HFFc6 (cell line): ENCODE data around the gene RIMKLA. TPM values are rescaled to one million over a fixed set of nuclear protein-coding genes. Genes with fewer than 3 reads are reported as not detected.

ENCODE experiments used
- DNase-seq: peaks from one replicate; pipeline ENCODE4 v3.0.0-alpha.2; 2018
- H3K27ac Mint-ChIP-seq: 2 replicates; pipeline ENCODE4 v1.8.0; 2020; ENCODE audit warnings: mild to moderate bottlenecking, mixed read lengths
- H3K27me3 Mint-ChIP-seq: 2 replicates; pipeline ENCODE4 v1.8.0; 2021; ENCODE audit warnings: mild to moderate bottlenecking, moderate library complexity, mixed read lengths; ENCODE audit not compliant: insufficient read depth
- H3K36me3 Mint-ChIP-seq: 2 replicates; pipeline ENCODE4 v1.8.0; 2021; ENCODE audit warnings: low read depth, mixed read lengths
- H3K4me1 Mint-ChIP-seq: 2 replicates; pipeline ENCODE4 v1.8.0; 2020; ENCODE audit warnings: low read depth, mixed read lengths
- H3K4me3 Mint-ChIP-seq: 2 replicates; pipeline ENCODE4 v1.8.0; 2020; ENCODE audit warnings: mild to moderate bottlenecking, moderate library complexity, mixed read lengths
- H3K9me3 Mint-ChIP-seq: 2 replicates; pipeline ENCODE4 v1.8.0; 2020; ENCODE audit warnings: mild to moderate bottlenecking, mixed read lengths
- total RNA-seq, 6 experiments: library from RNA; stranded (reverse); fragmentation: NEBNext Ultra II Directional; extraction: Animal tissue kit (Norgen Biotek cat#: 25700); gene quantifications; 2 replicates in 1 of 6; 3 replicates in 5 of 6; pipeline ENCODE4 v1.2.3, GENCODE V29; 2021
- TF ChIP-seq, protein P1 (sequence below): fragments of 200-600 bp; sonication (generic); IDR thresholded peaks from 2 replicates; pipeline ENCODE4 v1.5.0; 2021; ENCODE audit warnings: antibody characterized with exemption, mild to moderate bottlenecking

Gene RIMKLA
- total RNA-seq, 6 experiments from 2014 or later = not detected

DNA sequence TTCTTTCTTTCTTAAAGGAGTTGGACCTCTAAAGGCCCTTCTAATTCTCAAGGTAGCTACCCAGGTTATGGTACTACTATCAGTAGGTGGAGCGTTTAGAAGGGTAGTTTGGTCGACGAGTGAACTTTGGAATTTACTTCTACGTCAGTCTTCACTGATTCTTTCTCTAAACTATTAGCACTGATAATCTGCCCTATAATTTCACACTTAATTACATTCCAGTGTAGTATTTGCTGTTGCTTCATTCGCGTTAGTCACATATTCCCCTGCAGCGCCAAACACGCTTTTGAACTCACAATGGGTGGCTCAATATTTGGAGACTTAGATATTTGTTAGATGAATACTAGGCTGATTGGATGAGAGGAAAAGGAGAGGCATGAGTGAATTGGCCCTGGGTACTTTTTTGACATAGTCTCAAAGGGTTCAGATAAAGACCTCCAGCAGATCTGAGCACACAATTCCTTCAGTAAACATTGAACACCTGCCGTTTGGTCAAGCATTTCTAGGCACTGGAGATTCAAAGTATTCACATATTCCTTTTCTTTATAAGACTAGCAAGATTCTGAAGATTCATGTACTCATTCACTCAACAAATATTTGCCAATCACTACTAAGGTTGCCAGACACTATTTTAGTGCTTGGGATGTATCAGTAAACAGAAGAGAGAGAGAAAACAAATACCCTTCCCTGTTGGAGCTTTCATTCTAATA lies 44.6 kb upstream of the RIMKLA start:
- H3K27ac Mint-ChIP-seq = peak overlapping the region; percentile 81
- peak; percentile 44 for DNase-seq

GRCh38 chr1:42336978-42337377 lies 43.6 kb upstream of the RIMKLA start:
- no peaks in the 10 kb centered on the region for H3K36me3 Mint-ChIP-seq
- DNase-seq = no peak
- TF ChIP-seq, protein P1, sequence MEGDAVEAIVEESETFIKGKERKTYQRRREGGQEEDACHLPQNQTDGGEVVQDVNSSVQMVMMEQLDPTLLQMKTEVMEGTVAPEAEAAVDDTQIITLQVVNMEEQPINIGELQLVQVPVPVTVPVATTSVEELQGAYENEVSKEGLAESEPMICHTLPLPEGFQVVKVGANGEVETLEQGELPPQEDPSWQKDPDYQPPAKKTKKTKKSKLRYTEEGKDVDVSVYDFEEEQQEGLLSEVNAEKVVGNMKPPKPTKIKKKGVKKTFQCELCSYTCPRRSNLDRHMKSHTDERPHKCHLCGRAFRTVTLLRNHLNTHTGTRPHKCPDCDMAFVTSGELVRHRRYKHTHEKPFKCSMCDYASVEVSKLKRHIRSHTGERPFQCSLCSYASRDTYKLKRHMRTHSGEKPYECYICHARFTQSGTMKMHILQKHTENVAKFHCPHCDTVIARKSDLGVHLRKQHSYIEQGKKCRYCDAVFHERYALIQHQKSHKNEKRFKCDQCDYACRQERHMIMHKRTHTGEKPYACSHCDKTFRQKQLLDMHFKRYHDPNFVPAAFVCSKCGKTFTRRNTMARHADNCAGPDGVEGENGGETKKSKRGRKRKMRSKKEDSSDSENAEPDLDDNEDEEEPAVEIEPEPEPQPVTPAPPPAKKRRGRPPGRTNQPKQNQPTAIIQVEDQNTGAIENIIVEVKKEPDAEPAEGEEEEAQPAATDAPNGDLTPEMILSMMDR = no peak
- H3K27me3 Mint-ChIP-seq = no peaks in the 10 kb centered on the region
- no peak overlapping the region for H3K4me3 Mint-ChIP-seq
- no peaks in the 10 kb centered on the region for H3K9me3 Mint-ChIP-seq
- H3K27ac Mint-ChIP-seq = no peak overlapping the region
- peaks cover 37% of the 10 kb centered on the region for H3K4me1 Mint-ChIP-seq

More for the DNA sequence above, 44.6 kb upstream of the RIMKLA start:
- peak overlapping the region; percentile 91 for H3K4me3 Mint-ChIP-seq
- no peaks in the 10 kb centered on the region for H3K36me3 Mint-ChIP-seq
- no peaks in the 10 kb centered on the region for H3K9me3 Mint-ChIP-seq
- TF ChIP-seq, protein P1 = no peak
- no peaks in the 10 kb centered on the region for H3K27me3 Mint-ChIP-seq
- peaks cover 43% of the 10 kb centered on the region for H3K4me1 Mint-ChIP-seq

DNA sequence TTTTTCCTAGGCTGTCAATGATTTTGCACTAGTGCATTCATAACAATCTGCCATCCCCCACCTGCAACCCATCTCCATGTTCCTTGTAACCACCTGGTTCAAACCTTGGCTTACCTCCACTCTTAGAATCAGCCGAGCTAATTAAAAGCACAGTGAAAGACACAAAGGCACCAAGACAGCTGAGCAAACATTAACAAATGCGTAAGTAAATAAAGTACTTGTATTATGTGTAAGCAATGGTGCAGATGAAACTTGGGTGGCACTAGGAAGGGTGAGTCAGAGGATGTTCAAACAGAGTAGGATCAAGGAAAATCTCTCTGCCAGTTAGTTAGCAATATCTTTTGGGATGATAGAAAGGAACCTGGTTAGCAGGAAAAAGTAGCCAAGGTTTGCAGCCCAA lies 40.5 kb upstream of the RIMKLA start:
- H3K9me3 Mint-ChIP-seq = no peaks in the 10 kb centered on the region
- no peak overlapping the region for H3K4me3 Mint-ChIP-seq
- DNase-seq = peak; percentile 52
- H3K4me1 Mint-ChIP-seq = peaks cover 18% of the 10 kb centered on the region
- TF ChIP-seq, protein P1 = no peak
- no peak overlapping the region for H3K27ac Mint-ChIP-seq
- no peaks in the 10 kb centered on the region for H3K36me3 Mint-ChIP-seq
- peaks cover 2% of the 10 kb centered on the region; the same call in 1 of the 2 replicates for H3K27me3 Mint-ChIP-seq

- H3K4me3 Mint-ChIP-seq = no peak overlapping the region
- no peak overlapping the region for H3K27ac Mint-ChIP-seq
- H3K36me3 Mint-ChIP-seq = no peaks in the 10 kb centered on the region
- TF ChIP-seq, protein P1 = no peak
- DNase-seq = no peak
- H3K9me3 Mint-ChIP-seq = no peaks in the 10 kb centered on the region
- H3K27me3 Mint-ChIP-seq = peaks cover 6% of the 10 kb centered on the region; the same call in 1 of the 2 replicates
- H3K4me1 Mint-ChIP-seq = peaks cover 15% of the 10 kb centered on the region
Observed at GRCh38 chr1:42340901-42341300, 39.7 kb upstream of the RIMKLA start.

DNA sequence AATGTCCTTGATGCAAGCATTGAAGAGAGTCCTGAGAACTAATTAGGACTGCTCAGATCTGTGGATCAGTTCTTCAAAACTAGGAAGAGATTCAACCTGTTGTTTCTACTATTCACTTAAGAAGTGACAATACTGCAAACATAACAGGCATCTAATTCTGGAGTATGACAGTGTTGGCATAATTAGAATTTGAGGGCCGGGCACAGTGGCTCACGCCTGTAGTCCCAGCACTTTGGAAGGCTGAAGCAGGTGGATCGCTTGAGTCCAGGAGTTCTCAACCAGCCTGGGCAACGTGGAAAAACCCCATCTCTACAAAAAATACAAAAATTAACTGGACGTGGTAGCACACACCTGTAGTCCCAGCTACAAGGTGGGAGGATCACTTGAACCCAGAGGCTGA lies 37.5 kb upstream of the RIMKLA start:
- Mint-ChIP-seq H3K36me3 (no peaks in the 10 kb centered on the region), H3K27ac (no peak overlapping the region), H3K4me1 (peaks cover 9% of the 10 kb centered on the region), H3K27me3 (peaks cover 16% of the 10 kb centered on the region), H3K9me3 (no peaks in the 10 kb centered on the region), H3K4me3 (no peak overlapping the region)
- TF ChIP-seq, protein P1 = no peak
- DNase-seq = no peak
